HepG2 (cell line): ENCODE measurements around the gene OR2C1. TPM values are rescaled to one million over a fixed set of nuclear protein-coding genes. Genes with fewer than 3 reads are reported as not detected.

Experiments
- ATAC-seq: fragments of 200-7000 bp; cut with Tn5 transposase; 3 replicates; pipeline ENCODE4 v1.9.1; 2020; ENCODE audit warnings: mild to moderate bottlenecking, moderate library complexity
- BruUV-seq: library from RNA; stranded (reverse); fragments of 400-500 nt; replicated peaks from 2 replicates; lab custom pipeline; 2021; lab: Mats Ljungman, UMichigan
- CTCF ChIA-PET: fragments of 300-600 bp; formaldehyde crosslinking; extraction: SDS; loops from one replicate; lab custom pipeline; 2021; ENCODE audit warnings: low total read pairs, inconsistent platforms, low intra/inter-chr PET ratio; lab: Yijun Ruan, JAX
- POLR2A ChIA-PET: fragments of 350-600 bp; sonication (Branson Sonifier 250); formaldehyde crosslinking; loops from one replicate; lab custom pipeline; 2020; ENCODE audit warnings: antibody characterized with exemption, inconsistent platforms; lab: Yijun Ruan, JAX
- DNase-seq: peaks from one replicate; pipeline ENCODE4 v3.0.0-alpha.2; 2015; ENCODE audit warnings: low spot score
- FAIRE-seq: peaks from 3 replicates; lab custom pipeline; 2011; peaks lifted over from hg19 to GRCh38; lab: Jason Lieb, UNC
- H2AFZ ChIP-seq: one replicate; pipeline ENCODE4 v1.6.1; 2011; ENCODE audit warnings: low read length, inconsistent platforms
- H3K27ac ChIP-seq: fragments of 300-600 bp; 3 replicates; pipeline ENCODE4 v1.8.0; 2011; ENCODE audit warnings: mixed run types, mild to moderate bottlenecking, mixed read lengths, low read length, inconsistent platforms; ENCODE audit not compliant: insufficient read depth; ENCODE audit errors: extremely low read length
- H3K27me3 ChIP-seq, 2 experiments: fragments of 200-600 bp in 1 of 2; 2 replicates in 1 of 2; 3 replicates in 1 of 2; pipeline versions ENCODE4 v1.6.0 to v1.8.0; 2011; ENCODE audit warnings: low read length in 2 of 2, mild to moderate bottlenecking in 2 of 2, moderate library complexity in 2 of 2, inconsistent platforms in 1 of 2; ENCODE audit not compliant: insufficient read depth in 2 of 2, control insufficient read depth in 1 of 2
- H3K36me3 ChIP-seq, 2 experiments: fragments of 200-600 bp in 1 of 2; replicated peaks in 1 of 2; 2 replicates in 1 of 2; 3 replicates in 1 of 2; pipeline versions ENCODE4 v1.5.1 to v1.8.0; 2011; ENCODE audit warnings: low read length in 2 of 2, inconsistent platforms in 1 of 2; ENCODE audit not compliant: insufficient read depth in 2 of 2, control insufficient read depth in 1 of 2
- H3K4me1 ChIP-seq: 2 replicates; pipeline ENCODE4 v1.5.1; 2012; ENCODE audit warnings: low read length, inconsistent platforms; ENCODE audit not compliant: insufficient read depth
- H3K4me2 ChIP-seq: 2 replicates; pipeline ENCODE4 v1.6.0; 2011; ENCODE audit warnings: low read depth, low read length, inconsistent platforms
- H3K4me3 ChIP-seq, 3 experiments: fragments of 200-600 bp in 1 of 3; sonication (generic), shearing (Covaris generic) in 1 of 3; replicated peaks in 1 of 3; 2 replicates each; pipeline ENCODE4 v1.5.1; 2011 to 2016; ENCODE audit warnings: low read length in 3 of 3, inconsistent platforms in 2 of 3, low read depth in 2 of 3, mild to moderate bottlenecking in 2 of 3, control low read depth in 1 of 3, mixed read lengths in 1 of 3; ENCODE audit not compliant: insufficient read depth in 1 of 3
- H3K79me2 ChIP-seq: one replicate; pipeline ENCODE4 v1.6.1; 2011; ENCODE audit warnings: low read length, inconsistent platforms; ENCODE audit not compliant: insufficient read depth
- H3K9ac ChIP-seq: 2 replicates; pipeline ENCODE4 v1.6.0; 2011; ENCODE audit warnings: mild to moderate bottlenecking, low read depth, low read length, inconsistent platforms; ENCODE audit not compliant: insufficient read depth
- H3K9me3 ChIP-seq: 2 replicates; pipeline ENCODE4 v1.5.1; 2012; ENCODE audit warnings: mild to moderate bottlenecking, low read length
- H4K20me1 ChIP-seq: 2 replicates; pipeline ENCODE4 v1.6.0; 2011; ENCODE audit warnings: inconsistent platforms, mild to moderate bottlenecking, low read length, moderate library complexity; ENCODE audit not compliant: insufficient read depth
- CEBPB ChIP-seq: IDR thresholded peaks from 2 replicates; pipeline ENCODE4 v1.6.1; 2011; ENCODE audit warnings: low read depth, low read length, improper control_type of control experiment, borderline replicate concordance
- FOXP4 ChIP-seq: sonication (generic); formaldehyde crosslinking; IDR thresholded peaks from 2 replicates; pipeline ENCODE4 v1.4.0; 2020; ENCODE audit warnings: missing genetic modification reagents
- HNF4A ChIP-seq: sonication (generic); formaldehyde crosslinking; IDR thresholded peaks from 2 replicates; pipeline ENCODE4 v1.4.0; 2020; ENCODE audit warnings: missing genetic modification reagents
- NFRKB ChIP-seq: fragments of 450-650 bp; IDR thresholded peaks from 2 replicates; pipeline ENCODE4 v1.6.1; 2017
- NFYC ChIP-seq: IDR thresholded peaks from 2 replicates; pipeline ENCODE4 v1.6.1; 2016; ENCODE audit warnings: missing genetic modification reagents, missing compliant biosample characterization
- PHF21A ChIP-seq: sonication (generic); formaldehyde crosslinking; IDR thresholded peaks from 2 replicates; pipeline ENCODE4 v1.5.0; 2020; ENCODE audit warnings: mild to moderate bottlenecking, missing genetic modification reagents
- SAP130 ChIP-seq: IDR thresholded peaks from 2 replicates; pipeline ENCODE4 v1.6.1; 2016; ENCODE audit warnings: low read depth
- SATB2 ChIP-seq: sonication (generic); formaldehyde crosslinking; IDR thresholded peaks from 2 replicates; pipeline ENCODE4 v1.5.0; 2020; ENCODE audit warnings: missing genetic modification reagents
- SP5 ChIP-seq: IDR thresholded peaks from 2 replicates; pipeline ENCODE4 v1.6.1; 2016; ENCODE audit warnings: low read depth, borderline replicate concordance
- SPEN ChIP-seq: sonication (generic); formaldehyde crosslinking; IDR thresholded peaks from 2 replicates; pipeline ENCODE4 v1.5.1; 2020; ENCODE audit warnings: low read depth, mild to moderate bottlenecking, missing genetic modification reagents
- STAG1 ChIP-seq: sonication (generic); formaldehyde crosslinking; IDR thresholded peaks from 2 replicates; pipeline ENCODE4 v1.4.0; 2020; ENCODE audit warnings: missing genetic modification reagents
- USF2 ChIP-seq, 2 experiments: sonication (generic) in 1 of 2; formaldehyde crosslinking in 1 of 2; IDR thresholded peaks; 2 replicates each; pipeline versions ENCODE4 v1.5.1 to v1.6.1; 2011 to 2020; ENCODE audit warnings: borderline replicate concordance in 1 of 2, low read depth in 1 of 2, low read length in 1 of 2, mild to moderate bottlenecking in 1 of 2, missing genetic modification reagents in 1 of 2, moderate library complexity in 1 of 2
- ZNF20 ChIP-seq: sonication (generic); formaldehyde crosslinking; IDR thresholded peaks from 2 replicates; pipeline ENCODE4 v1.4.0; 2020; ENCODE audit warnings: mild to moderate bottlenecking, moderate library complexity, missing genetic modification reagents
- WGBS: methylation state at CpG from one replicate; pipeline ENCODE4 v1.1.6; 2017; ENCODE audit warnings: low lambda C conversion rate; 5-methylcytosine and 5-hydroxymethylcytosine counted together
- in situ Hi-C: cut with HindIII; loops from 2 replicates; pipeline ENCODE4 v1.10.0; 2017; ENCODE audit warnings: low pct_unique_long_range_greater_than_20kb; ENCODE audit not compliant: extremely low pct_ligation_motif_present
- intact Hi-C: fragments of 100-400 bp; cut with micrococcal nuclease; formaldehyde crosslinking; loops from one replicate; pipeline ENCODE4 v1.10.0; 2022; ENCODE audit not compliant: unreplicated experiment
- polyA plus RNA-seq, 8 experiments: library from polyadenylated mRNA; depleted of rRNA in 3 of 8; stranded (reverse) in 7 of 8; unstranded in 1 of 8; fragments of >200 nt; fragmentation: Illumina TruSeq in 4 of 8; extraction: Trizol in 4 of 8; gene quantifications; 2 replicates each; pipeline versions ENCODE4 v1.2.1 to v1.2.3, GENCODE V29; 2011 to 2016; ENCODE audit warnings: low read depth in 4 of 8, missing spikeins in 1 of 8, mixed read lengths in 1 of 8; ENCODE audit not compliant: insufficient read depth in 1 of 8
- total RNA-seq, 5 experiments: library from RNA; depleted of rRNA; stranded (reverse); fragments of >200 nt; fragmentation: Illumina TruSeq; extraction: Trizol; gene quantifications; 2 replicates each; pipeline ENCODE4 v1.2.3, GENCODE V29; 2016; ENCODE audit warnings: low read depth in 1 of 5
- TF ChIP-seq, protein P1 (sequence below): sonication (generic); formaldehyde crosslinking; IDR thresholded peaks from 2 replicates; pipeline ENCODE4 v1.4.0; 2020; ENCODE audit warnings: missing genetic modification reagents, borderline replicate concordance

OR2C1 gene
- total and polyA plus RNA-seq, 2 of the 13 experiments (the other 11 are each of a cell fraction or from before 2014, with no cell fraction given): not detected

DNA sequence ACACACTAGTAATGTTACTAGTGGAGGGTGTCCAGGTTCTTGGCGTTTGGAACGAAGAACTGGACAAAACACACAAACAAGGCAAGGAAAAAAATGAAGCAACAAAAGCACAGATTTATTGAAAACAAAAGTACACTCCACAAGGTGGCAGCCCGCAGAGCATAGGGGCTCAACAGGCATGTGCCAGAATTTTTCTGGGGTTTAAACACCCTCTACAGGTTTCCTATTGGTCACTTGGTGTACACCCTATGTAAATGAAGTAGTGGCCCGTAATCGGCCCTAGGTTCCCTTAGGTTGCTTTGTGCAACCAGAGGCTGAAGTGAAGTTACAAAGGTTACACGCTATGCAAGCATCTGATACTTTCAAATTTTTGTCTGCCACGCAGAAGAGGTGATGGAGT lies 8.1 kb downstream of the OR2C1 start:
- H3K36me3 ChIP-seq: no peaks in the 10 kb centered on the region
- FAIRE-seq (peak; percentile 95), DNase-seq (peak; percentile 85), ATAC-seq (peak; percentile 83)
- no TSS peak for BruUV-seq
- POLR2A ChIA-PET: no interaction called here
- no peaks in the 10 kb centered on the region for H4K20me1 ChIP-seq
- peak overlapping the region; percentile 73 for H3K27ac ChIP-seq
- CTCF ChIA-PET: interaction anchor here (1.2 kb wide), 1 partner anchor 137 kb away, joined by 3 read pairs; the partner anchor contains the start of gene CLUAP1
- peak overlapping the region; percentile 81 for H3K4me2 ChIP-seq
- peak overlapping the region; percentile 45 to 79 (median 47); a peak in 2 of 6 replicates for H3K4me3 ChIP-seq
- WGBS: 8% methylated on average over 7 of the region's 7 CpGs
- no peaks in the 10 kb centered on the region for H3K9me3 ChIP-seq
- in situ Hi-C loops: no loop called here
- peak overlapping the region; percentile 54 for H2AFZ ChIP-seq
- H3K27me3 ChIP-seq: peaks cover 0 to 13% of the 10 kb centered on the region in 2 experiments; a peak in 2 of 5 replicates
- H3K79me2 ChIP-seq: peaks cover 6% of the 10 kb centered on the region
- H3K4me1 ChIP-seq: peaks cover 20% of the 10 kb centered on the region
- peak overlapping the region; percentile 94; the same call in 1 of the 2 replicates for H3K9ac ChIP-seq
- intact Hi-C loops: loop anchor here (1.0 kb wide), 1 partner anchor 81 kb away; no protein-coding TSS in a partner anchor
- TF ChIP-seq SAP130 (CRISPR knock-in tag) (peak; percentile 45), SPEN (CRISPR knock-in tag) (no peak), ZNF20 (CRISPR knock-in tag) (0 out of 2 replicates have a peak, but pooled peaks have one; percentile 66), SP5 (CRISPR knock-in tag) (no peak), NFYC (CRISPR knock-in tag) (peak; percentile 56), USF2 (IDR thresholded peaks at IDR 0.05; ENCODE audit: low read depth, low read length) (no peak), USF2 (CRISPR knock-in tag; IDR thresholded peaks at IDR 0.05; ENCODE audit: borderline replicate concordance) (no peak), FOXP4 (0 out of 2 replicates have a peak, but pooled peaks have one; percentile 15), STAG1 (CRISPR knock-in tag) (peak; percentile 17; the same call in 1 of the 2 replicates), HNF4A (CRISPR knock-in tag) (peak; percentile 16; the same call in 1 of the 2 replicates), SATB2 (CRISPR knock-in tag) (no peak), NFRKB (no peak), PHF21A (peak; percentile 58; the same call in 1 of the 2 replicates), CEBPB (peak; percentile 18; the same call in 1 of the 2 replicates)
- TF ChIP-seq, protein P1, sequence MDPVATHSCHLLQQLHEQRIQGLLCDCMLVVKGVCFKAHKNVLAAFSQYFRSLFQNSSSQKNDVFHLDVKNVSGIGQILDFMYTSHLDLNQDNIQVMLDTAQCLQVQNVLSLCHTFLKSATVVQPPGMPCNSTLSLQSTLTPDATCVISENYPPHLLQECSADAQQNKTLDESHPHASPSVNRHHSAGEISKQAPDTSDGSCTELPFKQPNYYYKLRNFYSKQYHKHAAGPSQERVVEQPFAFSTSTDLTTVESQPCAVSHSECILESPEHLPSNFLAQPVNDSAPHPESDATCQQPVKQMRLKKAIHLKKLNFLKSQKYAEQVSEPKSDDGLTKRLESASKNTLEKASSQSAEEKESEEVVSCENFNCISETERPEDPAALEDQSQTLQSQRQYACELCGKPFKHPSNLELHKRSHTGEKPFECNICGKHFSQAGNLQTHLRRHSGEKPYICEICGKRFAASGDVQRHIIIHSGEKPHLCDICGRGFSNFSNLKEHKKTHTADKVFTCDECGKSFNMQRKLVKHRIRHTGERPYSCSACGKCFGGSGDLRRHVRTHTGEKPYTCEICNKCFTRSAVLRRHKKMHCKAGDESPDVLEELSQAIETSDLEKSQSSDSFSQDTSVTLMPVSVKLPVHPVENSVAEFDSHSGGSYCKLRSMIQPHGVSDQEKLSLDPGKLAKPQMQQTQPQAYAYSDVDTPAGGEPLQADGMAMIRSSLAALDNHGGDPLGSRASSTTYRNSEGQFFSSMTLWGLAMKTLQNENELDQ (CRISPR knock-in tag): no peak
